DMS153 treated with DMSO at 0.1 percent for 48 hours (cell line): ENCODE measurements around the gene FAM83G.
"Not testable (repeated sequence)": the region's sequence is repeated elsewhere in the genome, so short reads cannot be mapped to it uniquely, and the experiment has no call there.

Experiments used
- DNase-seq: peaks from one replicate; lab custom pipeline; 2025; ENCODE audit not compliant: unreplicated experiment; lab: John Stamatoyannopoulos, UW

The FAM83G gene

DNA sequence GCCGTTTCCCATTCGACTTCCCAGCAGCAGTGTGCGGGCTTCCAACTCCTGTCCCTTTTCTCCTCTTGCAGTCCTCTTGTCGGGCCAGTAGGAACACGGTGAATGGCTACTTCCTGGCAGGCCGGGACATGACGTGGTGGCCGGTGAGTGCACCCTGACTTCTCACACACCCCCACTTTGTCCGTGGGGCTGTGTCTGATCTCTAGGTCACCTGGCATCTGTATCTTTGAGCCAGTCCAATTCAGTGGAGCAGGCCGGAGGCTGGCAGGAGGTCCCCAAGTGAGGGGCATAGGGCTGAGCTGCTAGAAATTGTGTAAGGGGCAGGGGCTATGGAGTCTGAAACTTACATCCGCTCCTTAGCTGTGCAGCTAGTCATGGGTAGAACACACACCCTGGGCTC lies 46.0 kb downstream of the FAM83G start:
- no peak for DNase-seq

DNA sequence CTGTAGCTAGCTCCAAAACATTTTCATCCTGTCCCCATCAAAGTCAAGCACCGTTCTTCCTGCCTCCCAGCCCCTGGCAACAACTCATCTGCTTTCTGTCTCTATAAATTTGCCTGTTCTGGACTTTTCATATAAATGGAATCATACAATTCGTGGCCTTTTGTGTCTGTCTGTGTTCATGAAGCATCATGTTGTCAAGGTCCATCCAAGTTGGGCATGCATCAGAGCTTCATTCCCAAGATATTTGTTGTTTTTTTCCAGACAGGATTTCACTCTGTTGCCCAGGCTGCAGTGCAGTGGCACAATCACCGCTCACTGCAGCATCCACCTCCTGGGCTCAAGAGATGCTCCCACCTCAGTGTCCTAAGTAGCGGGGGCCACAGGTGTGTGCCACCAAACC lies 46.7 kb downstream of the FAM83G start:
- DNase-seq: no peak

DNA sequence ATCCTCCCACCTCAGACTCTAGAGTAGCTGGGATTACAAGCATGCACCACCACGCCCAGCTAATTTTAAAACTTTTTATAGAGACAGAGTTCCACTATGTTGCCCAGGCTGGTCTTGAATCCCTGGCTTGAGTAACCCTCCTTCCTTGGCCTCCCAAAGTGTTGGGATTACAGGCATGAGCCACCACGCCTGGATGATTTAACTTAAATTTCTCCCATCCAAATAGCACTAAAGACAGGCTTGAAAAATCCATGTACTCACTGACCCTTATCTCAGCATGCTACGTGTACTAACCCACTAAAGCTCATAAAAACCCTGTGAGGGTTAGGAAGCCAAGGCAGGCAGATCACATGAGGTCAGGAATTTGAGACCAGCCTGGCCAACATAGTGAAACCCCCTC lies 48.0 kb downstream of the FAM83G start:
- DNase-seq: no peak

DNA sequence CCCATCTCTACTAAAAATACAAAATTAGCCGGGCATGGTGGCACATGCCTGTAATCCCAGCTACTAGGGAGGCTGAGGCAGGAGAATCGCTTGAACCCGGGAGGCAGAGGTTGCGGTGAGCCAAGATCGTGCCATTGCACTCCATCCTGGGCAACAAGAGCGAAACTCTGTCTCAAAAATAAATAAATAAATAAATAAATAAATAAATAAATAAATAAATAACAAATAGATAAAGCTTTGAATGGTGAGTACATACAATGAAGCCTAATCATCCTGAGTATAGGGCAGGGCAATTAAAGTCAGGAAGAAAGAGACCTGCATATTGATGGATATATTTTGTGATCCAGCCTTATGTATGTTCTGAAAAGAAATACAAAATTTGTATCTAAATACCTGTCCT lies 48.5 kb downstream of the FAM83G start:
- DNase-seq: not testable (repeated sequence)

DNA sequence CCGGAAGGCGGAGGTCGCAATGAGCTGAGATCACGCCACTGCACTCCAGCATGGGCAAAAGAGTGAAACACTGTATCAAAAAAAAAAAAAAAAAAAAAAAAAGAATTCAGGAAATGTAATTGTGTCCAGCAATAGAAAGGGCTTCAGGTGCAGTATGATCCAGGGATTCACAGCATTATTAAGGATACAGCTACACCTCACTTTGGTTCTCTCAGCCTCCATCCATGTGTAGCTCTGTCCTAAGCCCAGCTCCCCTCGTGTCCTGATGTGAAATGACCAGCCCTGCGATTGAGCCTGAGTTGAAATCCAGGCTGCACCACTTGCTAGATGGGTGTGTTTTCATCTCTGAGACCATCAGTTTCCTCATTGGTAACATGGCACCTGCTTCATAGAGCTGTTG lies 49.6 kb downstream of the FAM83G start:
- no peak for DNase-seq

DNA sequence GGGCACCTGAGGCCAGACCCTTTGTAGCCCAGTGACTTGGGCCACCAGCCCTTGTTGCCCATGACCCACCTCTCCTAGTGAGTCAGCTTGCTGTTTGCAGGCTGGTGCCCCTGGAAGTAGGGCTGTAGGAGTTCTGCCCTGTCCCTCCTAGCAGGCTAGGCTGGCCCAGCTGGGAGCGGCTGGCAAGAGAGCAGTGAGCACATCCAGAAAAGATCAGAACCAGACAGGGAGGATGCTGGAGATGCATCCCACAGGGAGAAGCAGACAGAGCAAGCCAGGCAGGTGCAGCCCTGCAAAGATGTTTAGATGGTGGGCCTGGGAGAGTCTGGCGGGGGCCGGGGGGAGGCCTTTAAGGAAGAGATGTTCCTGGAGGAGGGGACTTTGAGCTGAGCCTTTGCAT lies 50.2 kb downstream of the FAM83G start:
- DNase-seq: no peak

DNA sequence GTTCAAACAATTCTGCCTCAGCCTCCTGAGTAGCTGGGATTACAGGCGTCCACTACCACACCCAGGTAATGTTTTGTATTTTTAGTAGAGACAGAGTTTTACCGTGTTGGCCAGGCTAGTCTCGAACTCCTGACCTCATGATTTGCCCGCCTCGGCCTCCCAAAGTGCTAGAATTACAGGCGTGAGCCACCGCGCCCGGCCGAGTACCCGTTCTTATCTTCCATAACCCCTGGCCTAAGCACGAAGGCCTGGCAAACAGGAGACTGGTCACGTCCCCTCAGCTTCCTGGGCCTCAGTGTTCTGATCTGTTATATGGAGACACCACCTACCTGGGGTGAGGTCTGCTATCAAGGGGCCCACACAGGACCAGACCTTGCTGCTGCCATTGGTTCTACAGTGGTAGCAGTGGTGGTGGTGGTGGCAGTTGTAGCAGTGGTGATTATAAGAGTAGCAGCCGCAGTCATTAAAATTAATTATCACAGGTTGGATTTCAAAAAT lies 51.3 kb downstream of the FAM83G start:
- no peak for DNase-seq

DNA sequence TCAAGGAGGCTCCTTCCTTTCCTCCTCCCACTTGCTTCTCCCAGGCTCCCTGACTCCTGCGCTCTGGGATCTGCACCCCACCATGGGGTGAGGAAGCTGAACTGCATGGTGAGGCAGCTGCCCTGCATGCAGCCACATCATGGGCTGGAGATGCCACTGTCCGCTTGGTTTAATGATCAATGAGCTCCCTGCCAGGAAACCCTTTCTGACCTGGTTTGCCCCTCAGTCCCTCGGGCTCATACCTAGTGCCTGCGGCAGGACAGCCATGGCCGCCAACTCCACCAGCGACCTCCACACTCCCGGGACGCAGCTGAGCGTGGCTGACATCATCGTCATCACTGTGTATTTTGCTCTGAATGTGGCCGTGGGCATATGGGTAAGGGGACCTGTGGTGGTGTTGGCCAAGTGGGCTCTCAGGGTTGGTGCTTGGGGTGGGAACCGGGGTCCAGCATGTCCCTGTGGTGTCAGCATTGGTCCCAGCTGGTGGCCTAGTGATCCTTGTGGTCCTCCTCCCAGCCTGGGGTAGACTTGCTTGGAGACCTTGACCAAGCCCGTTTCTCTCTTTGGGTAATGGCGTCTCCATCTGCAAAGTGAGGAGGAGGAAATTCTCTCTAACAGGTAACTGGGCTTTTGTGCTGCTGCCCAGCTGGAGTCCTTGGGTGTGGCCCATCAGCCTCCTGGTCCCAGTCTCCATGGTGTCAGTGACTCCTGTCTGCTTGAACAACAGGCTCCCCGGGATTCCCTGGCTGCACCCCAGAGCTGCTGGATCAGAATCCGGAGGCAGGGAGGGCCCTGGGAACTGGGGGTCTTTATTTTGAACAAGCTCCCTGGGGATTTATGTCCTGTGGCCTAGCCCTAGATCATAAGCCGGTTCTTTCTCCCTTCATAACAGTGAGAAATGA lies 52.4 kb downstream of the FAM83G start, which contains the start of gene SLC5A10:
Gene SLC5A10 (plus strand): TSS at position 225 of the 902 bp plus-strand sequence. CDS start 41 bp downstream, at position 266.
- DNase-seq: no peak

DNA sequence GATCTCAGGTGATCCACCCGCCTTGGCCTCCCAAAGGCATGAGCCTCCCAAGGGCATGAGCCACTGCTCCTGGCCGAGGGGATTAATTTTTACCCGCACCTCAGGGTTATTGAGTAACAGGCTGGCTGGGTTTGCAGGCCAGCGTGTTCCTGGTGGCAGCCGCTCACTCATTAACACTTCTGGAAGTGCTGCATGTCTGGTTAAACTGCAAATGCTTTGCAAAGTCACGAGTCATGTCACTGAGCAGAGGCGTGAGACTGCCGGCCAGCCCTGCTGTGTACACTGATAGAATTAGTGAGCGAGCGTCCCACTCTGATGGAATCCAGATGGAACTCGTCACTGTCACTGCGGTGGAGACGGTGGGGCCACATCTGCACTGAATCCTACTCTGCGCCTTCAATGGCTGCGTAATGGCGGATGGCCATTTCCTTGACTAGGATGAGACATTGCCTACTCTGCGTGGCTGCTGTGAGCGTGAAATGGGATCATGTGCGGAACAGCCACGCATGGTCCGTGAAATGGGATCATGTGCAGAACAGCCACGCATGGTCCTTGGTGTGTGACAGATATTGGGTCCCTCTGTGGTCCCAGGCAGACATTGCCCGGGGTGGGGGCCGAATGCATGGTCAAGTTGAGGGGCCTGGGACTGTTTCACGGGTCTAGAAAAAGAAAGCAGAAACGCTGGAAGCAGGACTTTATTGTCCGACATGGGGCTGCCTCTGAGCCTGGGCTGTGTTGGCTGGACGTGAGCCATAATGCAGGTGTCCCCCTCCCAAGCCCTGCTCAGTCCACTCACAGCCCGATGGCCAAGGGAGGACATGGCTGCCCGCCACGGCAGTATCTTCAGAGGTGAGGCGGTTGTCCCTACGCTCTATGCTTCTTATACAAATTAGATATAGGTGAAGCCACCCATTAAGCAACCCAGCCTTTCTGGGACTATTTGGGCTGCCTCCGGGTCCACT lies 53.3 kb downstream of the FAM83G start:
- DNase-seq: no peak

DNA sequence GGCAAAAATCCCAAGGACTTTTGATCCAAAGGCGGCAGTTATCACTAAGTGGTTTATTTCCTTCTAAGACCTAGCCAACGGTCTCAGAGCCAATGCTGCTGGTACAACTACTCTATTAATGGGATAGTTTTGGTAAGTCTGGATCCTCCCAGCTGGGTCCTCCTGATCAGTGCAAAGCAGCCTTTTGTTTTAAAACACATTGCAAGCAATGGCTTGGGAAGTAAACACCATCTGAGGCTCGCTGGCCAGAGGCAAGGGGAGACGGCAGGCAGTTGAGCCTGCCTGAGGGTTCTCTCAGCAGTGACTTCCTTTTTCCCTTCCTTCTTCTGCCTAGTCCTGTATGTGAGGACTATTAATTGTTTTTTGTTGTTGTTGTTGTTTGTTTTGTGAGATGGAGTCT lies 54.2 kb downstream of the FAM83G start:
- no peak for DNase-seq

DNA sequence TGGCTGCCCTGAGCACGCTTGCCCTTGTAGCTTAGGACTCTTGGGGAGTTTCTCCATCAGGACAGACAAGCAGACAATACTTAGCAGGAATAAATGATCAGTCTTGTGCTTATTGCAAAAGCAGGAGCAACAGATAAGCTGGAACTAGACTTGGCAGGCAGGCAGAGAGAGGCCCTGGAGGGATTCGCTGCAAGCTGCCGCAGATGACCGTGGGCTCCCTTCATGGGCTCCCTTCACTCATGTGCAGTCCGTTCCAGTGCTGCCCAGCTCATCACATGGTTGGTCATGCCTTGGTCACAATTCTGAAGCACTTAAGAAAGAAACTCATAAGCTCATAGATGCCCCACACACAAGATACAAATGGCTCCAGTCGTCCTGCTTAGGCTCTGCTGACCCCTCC lies 55.0 kb downstream of the FAM83G start:
- no peak for DNase-seq

DNA sequence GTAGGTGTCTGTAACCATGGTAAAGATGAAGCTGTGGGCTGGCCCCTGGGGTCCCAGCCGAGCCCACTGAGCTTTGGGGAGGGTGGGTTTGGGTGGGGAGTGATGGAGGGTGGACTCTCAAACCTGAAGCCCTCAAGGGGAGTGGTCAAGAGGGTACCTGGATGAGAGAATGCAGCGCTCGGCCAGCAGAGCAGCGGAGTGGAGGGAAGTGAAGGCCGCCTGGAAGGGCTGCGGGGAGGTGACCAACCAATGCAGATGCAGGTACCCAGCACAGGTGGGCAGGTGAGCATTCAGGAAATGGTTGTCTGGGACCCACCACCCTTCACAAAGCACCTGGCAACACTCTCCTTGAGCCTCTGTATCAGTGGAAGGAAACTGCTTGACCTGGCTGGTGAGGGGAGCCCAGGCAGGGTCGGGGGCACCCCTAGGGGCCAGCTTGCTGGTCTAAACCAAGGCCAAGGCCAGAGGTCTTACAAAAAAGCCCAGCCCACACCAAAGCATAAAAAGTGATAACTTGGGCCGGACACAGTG lies 56.0 kb downstream of the FAM83G start:
- DNase-seq: no peak

DNA sequence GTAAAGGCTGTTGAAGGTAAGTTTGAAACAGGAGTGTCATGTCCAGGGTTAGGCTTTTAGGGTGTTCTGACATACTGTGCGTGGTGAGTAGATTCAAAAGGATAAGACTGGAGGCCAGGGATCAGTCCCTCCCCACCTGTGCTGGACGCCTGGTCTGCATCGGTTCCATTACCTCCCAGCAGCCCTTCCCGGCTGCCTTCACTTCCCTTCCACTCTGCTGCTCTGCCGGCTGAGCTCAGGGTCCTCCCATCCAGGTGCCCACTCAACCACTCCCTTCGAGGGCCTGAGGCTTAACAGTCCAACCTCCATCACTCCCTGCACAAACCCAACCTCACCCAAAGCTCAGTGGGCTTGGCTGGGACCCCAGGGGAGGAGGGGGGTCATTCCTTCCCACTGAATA lies 56.7 kb downstream of the FAM83G start:
- no peak for DNase-seq

DNA sequence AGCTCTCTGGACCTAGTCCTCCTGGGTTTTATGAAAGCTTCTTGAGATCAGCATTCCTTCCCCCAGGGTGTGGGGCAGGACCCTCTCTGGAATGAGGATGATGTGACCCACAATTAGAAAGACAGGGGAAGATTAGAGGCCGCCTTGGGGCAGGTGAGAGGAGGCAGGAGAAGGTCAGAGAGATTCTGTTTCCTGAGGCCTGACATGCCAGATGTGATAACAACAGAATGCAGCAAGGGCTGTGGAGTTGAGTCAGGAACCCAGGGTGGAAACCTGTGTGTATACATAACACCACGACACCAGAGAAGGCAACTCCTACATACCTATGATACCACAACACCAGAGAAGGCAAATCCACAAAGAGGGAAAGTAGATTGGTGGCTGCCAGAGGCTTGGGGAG lies 58.0 kb downstream of the FAM83G start:
- DNase-seq: no peak

DNA sequence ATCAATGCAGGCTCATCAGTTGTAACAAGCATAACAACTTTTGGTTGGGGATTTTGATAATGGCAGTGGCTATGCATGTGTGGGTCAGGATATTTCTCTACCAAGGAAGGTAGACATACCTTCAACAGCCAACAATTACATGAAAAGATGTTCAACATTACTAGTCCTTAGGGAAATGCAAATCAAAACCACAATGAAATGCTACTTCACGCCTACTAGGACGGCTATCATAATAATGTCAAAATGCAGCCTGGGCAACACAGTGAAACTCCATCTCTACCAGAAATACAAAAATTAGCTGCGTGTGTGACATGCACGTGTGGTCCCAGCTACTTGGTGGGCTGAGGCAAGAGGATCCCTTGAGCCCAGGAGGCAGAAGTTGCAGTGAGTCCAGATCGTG lies 59.9 kb downstream of the FAM83G start:
- no peak for DNase-seq

DNA sequence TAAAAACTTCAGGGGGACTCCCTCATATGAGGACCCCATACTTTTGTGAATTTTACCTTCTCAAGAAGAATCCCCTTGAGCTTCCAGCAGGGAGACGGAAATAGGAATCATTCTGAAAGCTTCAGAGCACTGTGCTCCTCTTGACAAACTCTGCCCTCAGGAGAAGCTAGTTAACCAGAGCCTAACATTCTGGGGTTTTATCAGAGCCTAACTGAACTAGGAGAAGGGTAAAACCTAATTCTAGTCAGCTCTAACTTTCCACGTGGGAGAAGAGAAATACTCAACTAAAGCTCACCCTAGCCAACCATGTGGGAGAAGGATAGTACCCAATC lies 65.9 kb downstream of the FAM83G start:
- DNase-seq: no peak

DNA sequence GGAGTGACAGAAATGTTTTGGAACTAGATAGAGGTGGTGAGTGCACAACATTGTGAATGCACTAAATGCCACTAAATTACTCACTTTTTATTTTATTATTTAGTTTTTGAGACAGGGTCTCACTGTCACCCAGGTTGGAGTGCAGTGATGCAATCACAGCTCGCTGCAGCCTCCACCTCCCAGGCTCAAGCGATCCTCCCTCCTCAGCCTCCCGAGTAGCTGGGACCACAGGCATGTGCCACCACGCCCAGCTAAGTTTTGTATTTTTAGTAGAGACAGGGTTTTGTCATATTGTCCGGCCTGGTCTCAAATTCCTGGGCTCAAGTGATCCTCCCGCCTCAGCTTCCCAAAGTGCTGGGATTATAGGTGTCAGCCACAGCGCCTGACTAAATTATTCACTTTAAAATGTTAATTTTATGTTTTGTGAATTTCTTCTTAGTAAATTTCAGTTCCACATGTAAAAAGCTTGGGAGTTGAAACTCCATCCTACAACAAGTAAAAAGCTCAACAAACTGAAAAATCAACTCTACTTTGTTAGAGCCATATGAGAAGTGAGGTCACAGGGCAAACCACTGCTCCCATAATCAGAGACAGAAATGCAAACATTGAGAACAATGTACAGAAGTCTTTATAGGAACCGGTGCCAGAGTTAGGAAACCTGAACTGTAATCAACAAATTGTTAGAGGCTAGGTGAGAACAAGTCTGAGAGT lies 66.4 kb downstream of the FAM83G start:
- DNase-seq: no peak

DNA sequence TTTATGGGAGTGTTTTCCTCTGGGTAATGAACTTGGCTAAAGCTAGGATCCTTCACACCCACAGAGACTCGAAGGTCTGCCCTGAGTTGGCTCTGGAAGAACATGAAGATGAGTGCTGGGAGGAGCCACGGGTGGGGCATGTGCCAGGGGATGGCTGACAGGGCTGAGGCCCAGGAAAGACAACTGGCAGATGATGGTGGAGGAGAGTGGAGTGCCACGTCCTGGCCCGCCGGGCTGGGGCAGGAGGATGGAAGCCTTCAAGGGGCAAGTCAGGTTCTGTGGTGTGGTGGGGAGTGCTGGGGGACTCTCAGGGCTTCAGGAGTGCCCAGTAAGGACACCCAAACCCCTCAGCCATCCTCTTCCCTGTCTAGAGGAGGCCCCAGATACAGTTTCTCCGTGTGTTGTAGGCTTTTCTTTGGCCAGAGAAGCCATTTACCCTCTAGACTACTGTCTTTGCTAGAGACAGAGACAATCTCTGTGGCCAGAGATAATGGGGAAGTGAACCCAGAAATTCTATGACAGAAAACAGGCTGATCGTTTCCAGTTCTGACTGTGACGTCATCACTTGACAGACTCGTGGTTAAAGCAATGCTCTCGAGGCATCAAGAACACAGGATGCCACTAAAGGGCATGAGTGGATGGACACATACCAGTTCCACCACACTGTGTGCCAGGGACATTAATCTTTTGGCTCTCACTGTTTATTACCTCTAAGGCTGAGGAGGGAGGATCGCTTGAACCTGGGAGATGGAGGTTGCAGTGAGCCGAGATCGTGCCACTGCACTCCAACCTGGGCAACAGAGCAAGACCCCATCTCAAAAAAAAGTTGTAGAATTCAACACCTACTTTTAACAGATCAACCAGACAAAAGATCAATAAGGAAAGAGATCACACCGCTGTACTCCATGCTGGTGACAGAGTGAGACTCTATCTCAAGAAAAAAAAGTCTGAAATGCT lies 71.2 kb downstream of the FAM83G start:
- no peak for DNase-seq

DNA sequence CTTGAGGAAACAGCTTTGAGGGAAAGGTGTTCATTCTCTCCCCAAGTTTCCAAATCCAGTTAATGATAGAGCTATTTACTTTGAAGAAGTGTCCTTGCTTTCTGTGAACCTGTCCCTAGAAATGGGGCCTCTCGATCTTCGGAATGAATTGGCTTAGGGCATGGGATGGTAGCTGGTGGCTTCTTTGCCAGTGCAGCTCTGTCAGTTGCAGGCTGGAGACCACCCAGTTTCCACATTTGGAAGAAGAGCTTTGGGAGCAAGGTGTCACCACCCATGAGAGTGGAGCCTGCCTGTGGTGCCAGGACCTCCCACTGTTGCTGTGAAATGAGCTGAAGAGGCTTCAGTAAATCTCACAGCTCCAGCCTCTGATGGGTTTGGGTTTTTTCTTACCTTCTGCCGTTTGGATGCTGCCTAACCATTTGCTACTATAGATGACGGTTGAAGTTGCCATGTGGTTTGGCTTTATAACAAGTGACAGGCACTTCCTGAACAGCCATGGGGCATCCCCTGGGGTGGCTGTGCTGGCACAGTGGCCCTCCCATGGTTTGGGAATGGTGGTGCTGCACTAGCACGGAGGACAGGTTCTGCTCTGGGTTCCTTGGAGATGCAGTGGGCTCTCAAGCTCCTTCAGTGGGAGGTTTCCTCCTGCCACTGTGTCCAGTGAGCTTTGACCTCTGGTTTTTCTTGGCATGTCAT lies 72.1 kb downstream of the FAM83G start:
- DNase-seq: no peak
